Neural cell (in vitro differentiated cells): ENCODE data around the gene PCED1B. TPM values are rescaled to one million over a fixed set of nuclear protein-coding genes. Genes with fewer than 3 reads are reported as not detected.

ENCODE experiments used
- H2AFZ ChIP-seq: fragments of 200-600, 300-800 bp; sonication (generic), shearing (Covaris generic); 2 replicates; pipeline ENCODE4 v1.6.0; 2014; ENCODE audit warnings: low read depth, mild to moderate bottlenecking, antibody characterized with exemption, low read length, moderate library complexity
- H3F3A ChIP-seq: fragments of 200-600 bp; shearing (Covaris generic); 2 replicates; pipeline ENCODE4 v1.6.1; 2016; ENCODE audit warnings: mild to moderate bottlenecking, moderate library complexity, mixed read lengths, antibody characterized with exemption, low read length; ENCODE audit not compliant: insufficient read depth, poor library complexity, severe bottlenecking
- H3K27ac ChIP-seq: fragments of 200-600, 300-800 bp; sonication (generic), shearing (Covaris generic); 2 replicates; pipeline ENCODE4 v1.5.1; 2014; ENCODE audit warnings: mild to moderate bottlenecking, low read length, moderate library complexity
- H3K27me3 ChIP-seq: fragments of 300-800, 200-600 bp; sonication (generic), shearing (Covaris generic); 2 replicates; pipeline ENCODE4 v1.6.0; 2014; ENCODE audit warnings: mild to moderate bottlenecking, low read depth, low read length, moderate library complexity; ENCODE audit not compliant: insufficient read depth
- H3K36me3 ChIP-seq: fragments of 300-800, 200-600 bp; sonication (generic), shearing (Covaris generic); 2 replicates; pipeline ENCODE4 v1.5.1; 2014; ENCODE audit warnings: mild to moderate bottlenecking, antibody characterized with exemption, low read length, moderate library complexity; ENCODE audit not compliant: insufficient read depth
- H3K4me2 ChIP-seq: fragments of 300-800, 200-600 bp; sonication (generic), shearing (Covaris generic); 2 replicates; pipeline ENCODE4 v1.6.0; 2014; ENCODE audit warnings: mild to moderate bottlenecking, low read length
- H3K4me3 ChIP-seq: fragments of 300-800, 200-600 bp; sonication (generic), shearing (Covaris generic); 2 replicates; pipeline ENCODE4 v1.5.1; 2014; ENCODE audit warnings: mild to moderate bottlenecking, low read length, moderate library complexity
- H3K79me2 ChIP-seq: fragments of 200-600 bp; shearing (Covaris generic); replicated peaks from 2 replicates; pipeline ENCODE4 v1.6.0; 2014; ENCODE audit warnings: mild to moderate bottlenecking, low read length, moderate library complexity; ENCODE audit not compliant: insufficient read depth
- H3K9ac ChIP-seq: fragments of 300-800, 200-600 bp; sonication (generic), shearing (Covaris generic); 2 replicates; pipeline ENCODE4 v1.6.1; 2016; ENCODE audit warnings: mild to moderate bottlenecking, low read length, mixed read lengths
- H3K9me2 ChIP-seq: fragments of 200-600 bp; shearing (Covaris generic); 2 replicates; pipeline ENCODE4 v1.6.1; 2016; ENCODE audit warnings: mild to moderate bottlenecking, low read length, mixed read lengths; ENCODE audit not compliant: insufficient read depth
- H3K9me3 ChIP-seq: fragments of 200-600, 300-800 bp; sonication (generic), shearing (Covaris generic); 2 replicates; pipeline ENCODE4 v1.6.1; 2016; ENCODE audit warnings: mild to moderate bottlenecking, mixed run types, low read length, moderate library complexity, mixed read lengths
- H4K20me1 ChIP-seq: fragments of 200-600 bp; shearing (Covaris generic); 2 replicates; pipeline ENCODE4 v1.6.1; 2016; ENCODE audit warnings: mild to moderate bottlenecking, mixed run types; ENCODE audit not compliant: insufficient read depth
- EP300 ChIP-seq: fragments of 450-650 bp; conservative IDR thresholded peaks from 2 replicates; pipeline ENCODE4 v1.6.1; 2014; ENCODE audit warnings: antibody characterized with exemption, mild to moderate bottlenecking, moderate library complexity; ENCODE audit not compliant: poor library complexity, severe bottlenecking
- EZH2 ChIP-seq: fragments of 200-600, 300-800 bp; shearing (Covaris generic), sonication (generic); IDR thresholded peaks from 2 replicates; pipeline ENCODE4 v1.6.1; 2014; ENCODE audit warnings: antibody characterized with exemption, low read length, borderline replicate concordance, mild to moderate bottlenecking; ENCODE audit not compliant: insufficient read depth, poor library complexity, severe bottlenecking
- MXI1 ChIP-seq: fragments of 450-650 bp; conservative IDR thresholded peaks from 2 replicates; pipeline ENCODE4 v1.6.1; 2014; ENCODE audit warnings: antibody characterized with exemption, mild to moderate bottlenecking; ENCODE audit not compliant: poor library complexity, severe bottlenecking
- POLR2AphosphoS5 ChIP-seq: IDR thresholded peaks from 2 replicates; pipeline ENCODE4 v1.6.1; 2012
- RAD21 ChIP-seq: fragments of 450-650 bp; conservative IDR thresholded peaks from 2 replicates; pipeline ENCODE4 v1.6.1; 2014; ENCODE audit warnings: antibody characterized with exemption, mild to moderate bottlenecking, moderate library complexity
- SMC3 ChIP-seq: fragments of 450-650 bp; conservative IDR thresholded peaks from 2 replicates; pipeline ENCODE4 v1.6.1; 2014; ENCODE audit warnings: antibody characterized with exemption, mild to moderate bottlenecking, moderate library complexity; ENCODE audit not compliant: poor library complexity
- TAF1 ChIP-seq: IDR thresholded peaks from 2 replicates; pipeline ENCODE4 v1.6.1; 2012; ENCODE audit warnings: low read depth
- polyA plus RNA-seq: library from polyadenylated mRNA; depleted of rRNA; stranded (reverse); fragments of >200 nt; gene quantifications from 2 replicates; pipeline ENCODE4 v1.2.3, GENCODE V29; 2014
- TF ChIP-seq, protein P1 (sequence below): IDR thresholded peaks from 2 replicates; pipeline ENCODE4 v1.6.1; 2012; ENCODE audit warnings: borderline replicate concordance
- TF ChIP-seq, protein P2 (sequence below): fragments of 450-650 bp; IDR thresholded peaks from 2 replicates; pipeline ENCODE4 v1.5.1; 2014; ENCODE audit warnings: antibody characterized with exemption, mild to moderate bottlenecking, moderate library complexity; ENCODE audit not compliant: poor library complexity, severe bottlenecking

The PCED1B gene
- polyA plus RNA-seq, 1 donor from 2014 or later = not detected

DNA sequence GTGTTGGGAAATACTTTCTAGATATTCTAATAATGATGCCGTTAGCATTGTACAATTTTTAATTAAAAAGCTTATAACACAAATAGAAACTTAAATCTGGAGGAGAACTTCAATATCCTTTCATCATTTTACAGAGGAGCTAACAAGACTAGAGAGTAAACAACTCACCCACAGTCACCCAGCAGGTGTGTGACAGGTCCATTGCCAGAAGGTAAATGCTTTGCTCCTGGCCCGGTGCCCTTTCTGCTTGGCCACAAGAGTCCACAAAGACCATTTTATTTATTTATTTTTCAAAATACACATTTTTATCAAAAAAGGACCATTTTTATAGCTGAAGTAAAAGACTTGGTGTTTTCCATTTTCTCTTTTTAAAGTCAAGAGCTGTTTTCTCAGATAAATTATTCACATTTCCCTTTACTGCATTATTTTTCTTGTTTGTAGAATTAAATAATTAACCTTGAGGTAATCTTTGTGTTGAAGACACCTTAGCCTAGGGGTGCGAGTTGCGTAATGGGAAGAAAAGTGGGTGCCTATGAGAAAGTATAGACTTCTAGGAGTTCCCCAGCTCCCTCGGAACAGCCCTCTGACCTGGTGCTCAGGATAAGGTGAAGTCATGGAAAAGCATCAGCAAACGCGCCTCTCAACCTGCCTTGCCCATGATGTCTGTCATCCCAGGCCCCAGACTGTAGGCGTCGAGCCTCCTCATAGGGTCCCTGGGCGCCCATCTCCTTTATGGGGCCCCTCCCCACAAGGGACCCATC is 26.7 kb downstream of the PCED1B start:
- no peak overlapping the region for H2AFZ ChIP-seq

DNA sequence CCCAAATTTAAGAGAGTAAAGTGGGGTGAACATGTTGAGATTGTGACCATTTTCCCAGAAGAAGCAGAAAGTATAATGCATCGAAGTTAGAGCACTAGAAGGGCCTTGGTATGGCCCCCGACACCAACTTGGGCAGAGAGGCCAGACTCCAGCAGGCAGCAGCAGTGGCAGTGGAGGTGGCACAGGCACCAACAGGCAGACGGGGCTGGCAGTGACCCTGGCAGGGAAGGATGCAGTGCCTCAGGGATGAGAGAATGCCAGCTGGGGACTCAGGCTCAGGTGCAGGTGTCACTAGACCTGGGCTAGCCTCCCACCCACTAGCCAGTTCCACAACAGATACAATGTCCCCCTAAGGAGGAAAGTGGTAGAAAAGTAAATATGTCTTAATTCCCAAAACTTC is 28.0 kb downstream of the PCED1B start:
- no peaks in the 10 kb centered on the region for H3K27me3 ChIP-seq
- no peak overlapping the region for H3K4me2 ChIP-seq
- no peak overlapping the region for H3K4me3 ChIP-seq
- no peak for TF ChIP-seq TAF1
- TF ChIP-seq EP300 = no peak
- TF ChIP-seq RAD21 = no peak
- no peak for TF ChIP-seq MXI1
- no peak for TF ChIP-seq SMC3
- TF ChIP-seq, protein P1, sequence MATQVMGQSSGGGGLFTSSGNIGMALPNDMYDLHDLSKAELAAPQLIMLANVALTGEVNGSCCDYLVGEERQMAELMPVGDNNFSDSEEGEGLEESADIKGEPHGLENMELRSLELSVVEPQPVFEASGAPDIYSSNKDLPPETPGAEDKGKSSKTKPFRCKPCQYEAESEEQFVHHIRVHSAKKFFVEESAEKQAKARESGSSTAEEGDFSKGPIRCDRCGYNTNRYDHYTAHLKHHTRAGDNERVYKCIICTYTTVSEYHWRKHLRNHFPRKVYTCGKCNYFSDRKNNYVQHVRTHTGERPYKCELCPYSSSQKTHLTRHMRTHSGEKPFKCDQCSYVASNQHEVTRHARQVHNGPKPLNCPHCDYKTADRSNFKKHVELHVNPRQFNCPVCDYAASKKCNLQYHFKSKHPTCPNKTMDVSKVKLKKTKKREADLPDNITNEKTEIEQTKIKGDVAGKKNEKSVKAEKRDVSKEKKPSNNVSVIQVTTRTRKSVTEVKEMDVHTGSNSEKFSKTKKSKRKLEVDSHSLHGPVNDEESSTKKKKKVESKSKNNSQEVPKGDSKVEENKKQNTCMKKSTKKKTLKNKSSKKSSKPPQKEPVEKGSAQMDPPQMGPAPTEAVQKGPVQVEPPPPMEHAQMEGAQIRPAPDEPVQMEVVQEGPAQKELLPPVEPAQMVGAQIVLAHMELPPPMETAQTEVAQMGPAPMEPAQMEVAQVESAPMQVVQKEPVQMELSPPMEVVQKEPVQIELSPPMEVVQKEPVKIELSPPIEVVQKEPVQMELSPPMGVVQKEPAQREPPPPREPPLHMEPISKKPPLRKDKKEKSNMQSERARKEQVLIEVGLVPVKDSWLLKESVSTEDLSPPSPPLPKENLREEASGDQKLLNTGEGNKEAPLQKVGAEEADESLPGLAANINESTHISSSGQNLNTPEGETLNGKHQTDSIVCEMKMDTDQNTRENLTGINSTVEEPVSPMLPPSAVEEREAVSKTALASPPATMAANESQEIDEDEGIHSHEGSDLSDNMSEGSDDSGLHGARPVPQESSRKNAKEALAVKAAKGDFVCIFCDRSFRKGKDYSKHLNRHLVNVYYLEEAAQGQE = no peak
- no peak for TF ChIP-seq EZH2
- no peak for TF ChIP-seq POLR2AphosphoS5
- TF ChIP-seq, protein P2, sequence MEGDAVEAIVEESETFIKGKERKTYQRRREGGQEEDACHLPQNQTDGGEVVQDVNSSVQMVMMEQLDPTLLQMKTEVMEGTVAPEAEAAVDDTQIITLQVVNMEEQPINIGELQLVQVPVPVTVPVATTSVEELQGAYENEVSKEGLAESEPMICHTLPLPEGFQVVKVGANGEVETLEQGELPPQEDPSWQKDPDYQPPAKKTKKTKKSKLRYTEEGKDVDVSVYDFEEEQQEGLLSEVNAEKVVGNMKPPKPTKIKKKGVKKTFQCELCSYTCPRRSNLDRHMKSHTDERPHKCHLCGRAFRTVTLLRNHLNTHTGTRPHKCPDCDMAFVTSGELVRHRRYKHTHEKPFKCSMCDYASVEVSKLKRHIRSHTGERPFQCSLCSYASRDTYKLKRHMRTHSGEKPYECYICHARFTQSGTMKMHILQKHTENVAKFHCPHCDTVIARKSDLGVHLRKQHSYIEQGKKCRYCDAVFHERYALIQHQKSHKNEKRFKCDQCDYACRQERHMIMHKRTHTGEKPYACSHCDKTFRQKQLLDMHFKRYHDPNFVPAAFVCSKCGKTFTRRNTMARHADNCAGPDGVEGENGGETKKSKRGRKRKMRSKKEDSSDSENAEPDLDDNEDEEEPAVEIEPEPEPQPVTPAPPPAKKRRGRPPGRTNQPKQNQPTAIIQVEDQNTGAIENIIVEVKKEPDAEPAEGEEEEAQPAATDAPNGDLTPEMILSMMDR = no peak
- H3K79me2 ChIP-seq = no peaks in the 10 kb centered on the region
- H2AFZ ChIP-seq = no peak overlapping the region
- H3K9ac ChIP-seq = no peak overlapping the region
- H3K36me3 ChIP-seq = no peaks in the 10 kb centered on the region
- H3K9me2 ChIP-seq = no peaks in the 10 kb centered on the region
- no peaks in the 10 kb centered on the region for H3K9me3 ChIP-seq
- no peak overlapping the region for H3K27ac ChIP-seq
- H3F3A ChIP-seq = no peaks in the 10 kb centered on the region
- no peaks in the 10 kb centered on the region for H4K20me1 ChIP-seq

More for the DNA sequence above, 26.7 kb downstream of the PCED1B start:
- H3K36me3 ChIP-seq = no peaks in the 10 kb centered on the region
- TF ChIP-seq, protein P1 = no peak
- TF ChIP-seq MXI1 (no peak), TAF1 (no peak), EP300 (no peak), RAD21 (no peak), SMC3 (no peak), EZH2 (no peak), POLR2AphosphoS5 (no peak)
- TF ChIP-seq, protein P2 = no peak
- H3K9ac ChIP-seq = no peak overlapping the region
- H3K27me3 ChIP-seq = no peaks in the 10 kb centered on the region
- H3K9me2 ChIP-seq = no peaks in the 10 kb centered on the region
- no peaks in the 10 kb centered on the region for H3K9me3 ChIP-seq
- H4K20me1 ChIP-seq = no peaks in the 10 kb centered on the region
- no peaks in the 10 kb centered on the region for H3F3A ChIP-seq
- H3K4me2 ChIP-seq = no peak overlapping the region
- no peaks in the 10 kb centered on the region for H3K79me2 ChIP-seq
- H3K27ac ChIP-seq = no peak overlapping the region
- H3K4me3 ChIP-seq = no peak overlapping the region
